Peyer's patch (tissue), 4 donors: ENCODE measurements around the gene ZNF628. TPM values are rescaled to one million over a fixed set of nuclear protein-coding genes. Genes with fewer than 3 reads are reported as not detected.
A peak's percentile ranks its signal among the peaks of the same experiment; 100 is the strongest.
"Not testable (repeated sequence)": the region's sequence is repeated elsewhere in the genome, so short reads cannot be mapped to it uniquely, and the experiment has no call there.

ENCODE experiments used
- DNase-seq, 3 donors: peaks; one replicate each; pipeline ENCODE4 v3.0.0-alpha.2; 2017 to 2019
- H3K27ac ChIP-seq, 4 donors: fragments of 200-600 bp; sonication (generic); one replicate each; pipeline ENCODE4 v1.5.1; 2016 to 2019
- H3K27me3 ChIP-seq, 2 donors: fragments of 200-600 bp; sonication (generic); one replicate each; pipeline ENCODE4 v1.5.1; 2019
- H3K36me3 ChIP-seq, 3 donors: fragments of 200-600 bp; sonication (generic); one replicate each; pipeline ENCODE4 v1.5.1; 2016 to 2019
- H3K4me1 ChIP-seq, 4 donors: fragments of 200-600 bp; sonication (generic); one replicate each; pipeline ENCODE4 v1.5.1; 2016 to 2019
- H3K4me3 ChIP-seq, 4 donors: fragments of 200-600 bp; sonication (generic); 1 replicate in 3 of 4; 2 replicates in 1 of 4; pipeline ENCODE4 v1.5.1; 2016 to 2019; ENCODE audit warnings: mild to moderate bottlenecking in 1 of 4
- H3K9me3 ChIP-seq, 4 donors: fragments of 200-600 bp; sonication (generic); one replicate each; pipeline ENCODE4 v1.5.1; 2016 to 2019; ENCODE audit warnings: mild to moderate bottlenecking in 1 of 4
- CTCF ChIP-seq, 6 experiments: fragments of 450-650 bp in 4 of 6; fragments of 200-600 bp in 2 of 6; sonication (generic) in 1 of 6; IDR thresholded peaks; one replicate each; pipeline ENCODE4 v1.5.1; 2017 to 2019; ENCODE audit warnings: antibody characterized with exemption in 6 of 6, mild to moderate bottlenecking in 3 of 6, moderate library complexity in 1 of 6
- POLR2A ChIP-seq, 2 donors: fragments of 450-650 bp; IDR thresholded peaks; one replicate each; pipeline ENCODE4 v1.5.1; 2017; ENCODE audit warnings: antibody characterized with exemption in 2 of 2, mild to moderate bottlenecking in 2 of 2, moderate library complexity in 2 of 2
- total RNA-seq, 4 donors: library from RNA; depleted of rRNA; stranded (reverse); fragments of >200 nt; gene quantifications; one replicate each; pipeline ENCODE4 v1.1.0, GENCODE V29; 2016

The ZNF628 gene
- total RNA-seq, 4 donors from 2014 or later = 10.1 to 47.0 (median 15.5) TPM

GRCh38 chr19:55493052-55493644 is 16.7 kb downstream of the ZNF628 start:
- no peak for DNase-seq

GRCh38 chr19:55493645-55494171 is 17.3 kb downstream of the ZNF628 start:
- no peaks in the 10 kb centered on the region for H3K9me3 ChIP-seq

More at GRCh38 chr19:55493052-55493644, 16.7 kb downstream of the ZNF628 start:
- no peaks in the 10 kb centered on the region for H3K9me3 ChIP-seq
- H3K27ac ChIP-seq = peak overlapping the region in 3 of 4 donors; percentile 33 to 57 (median 42)
- no peak for TF ChIP-seq CTCF (IDR thresholded peaks at IDR 0.05)
- TF ChIP-seq POLR2A (IDR thresholded peaks at IDR 0.05) = no peak
- H3K27me3 ChIP-seq = no peaks in the 10 kb centered on the region
- no peaks in the 10 kb centered on the region for H3K36me3 ChIP-seq
- H3K4me1 ChIP-seq = no peaks in the 10 kb centered on the region
- no peak overlapping the region for H3K4me3 ChIP-seq

GRCh38 chr19:55494172-55494761 is 17.9 kb downstream of the ZNF628 start:
- TF ChIP-seq CTCF (IDR thresholded peaks at IDR 0.05) (no peak), POLR2A (IDR thresholded peaks at IDR 0.05) (no peak)
- Histone ChIP-seq H3K27me3 (no peaks in the 10 kb centered on the region), H3K9me3 (no peaks in the 10 kb centered on the region), H3K4me1 (no peaks in the 10 kb centered on the region), H3K36me3 (no peaks in the 10 kb centered on the region), H3K4me3 (peak overlapping the region in 2 of 4 donors; percentile 2 to 17), H3K27ac (peak overlapping the region; percentile 33 to 57 (median 42))
- no peak for DNase-seq

More at GRCh38 chr19:55493645-55494171, 17.3 kb downstream of the ZNF628 start:
- Histone ChIP-seq H3K27ac (peak overlapping the region; percentile 33 to 57 (median 45)), H3K27me3 (no peaks in the 10 kb centered on the region), H3K36me3 (no peaks in the 10 kb centered on the region), H3K4me3 (no peak overlapping the region), H3K4me1 (no peaks in the 10 kb centered on the region)
- TF ChIP-seq CTCF (IDR thresholded peaks at IDR 0.05) = no peak
- no peak for TF ChIP-seq POLR2A (IDR thresholded peaks at IDR 0.05)
- DNase-seq = no peak

GRCh38 chr19:55495646-55496349 is 19.4 kb downstream of the ZNF628 start:
- Histone ChIP-seq H3K27ac (no peak overlapping the region), H3K36me3 (no peaks in the 10 kb centered on the region), H3K27me3 (no peaks in the 10 kb centered on the region), H3K4me3 (no peak overlapping the region), H3K9me3 (no peaks in the 10 kb centered on the region), H3K4me1 (no peaks in the 10 kb centered on the region)
- TF ChIP-seq POLR2A (IDR thresholded peaks at IDR 0.05) = no peak
- no peak for TF ChIP-seq CTCF (IDR thresholded peaks at IDR 0.05)
- DNase-seq = no peak

GRCh38 chr19:55496820-55497219 is 20.4 kb downstream of the ZNF628 start:
- H3K36me3 ChIP-seq, H3K27me3 ChIP-seq, H3K4me1 ChIP-seq, DNase-seq, H3K27ac ChIP-seq, H3K9me3 ChIP-seq, H3K4me3 ChIP-seq: not testable (repeated sequence)

GRCh38 chr19:55497763-55498162 is 21.3 kb downstream of the ZNF628 start:
- H3K27ac ChIP-seq = no peak overlapping the region
- H3K4me3 ChIP-seq = no peak overlapping the region
- no peak for DNase-seq
- H3K36me3 ChIP-seq = no peaks in the 10 kb centered on the region
- no peaks in the 10 kb centered on the region for H3K4me1 ChIP-seq
- H3K27me3 ChIP-seq = no peaks in the 10 kb centered on the region
- TF ChIP-seq CTCF (IDR thresholded peaks at IDR 0.05) (no peak), POLR2A (IDR thresholded peaks at IDR 0.05) (no peak)
- no peaks in the 10 kb centered on the region for H3K9me3 ChIP-seq
